Nephron progenitor cell (in vitro differentiated cells): Measurements from ENCODE around the gene GTF3C1.
A peak's percentile ranks its signal among the peaks of the same experiment; 100 is the strongest.

Experiments used
- DNase-seq: peaks from one replicate; pipeline ENCODE4 v3.0.0; 2021
- H3K27ac Mint-ChIP-seq: 2 replicates; pipeline ENCODE4 v1.8.0; 2021; ENCODE audit warnings: mild to moderate bottlenecking, moderate library complexity, mixed read lengths
- H3K27me3 Mint-ChIP-seq: 2 replicates; pipeline ENCODE4 v1.8.0; 2021; ENCODE audit warnings: mild to moderate bottlenecking, low read depth, mixed read lengths; ENCODE audit not compliant: poor library complexity
- H3K36me3 Mint-ChIP-seq: 2 replicates; pipeline ENCODE4 v1.8.0; 2021; ENCODE audit warnings: low read depth, mixed read lengths
- H3K4me1 Mint-ChIP-seq: 2 replicates; pipeline ENCODE4 v1.8.0; 2021; ENCODE audit warnings: mixed read lengths
- H3K4me3 Mint-ChIP-seq: 2 replicates; pipeline ENCODE4 v1.8.0; 2021; ENCODE audit warnings: mild to moderate bottlenecking, moderate library complexity, mixed read lengths
- H3K9me3 Mint-ChIP-seq: 2 replicates; pipeline ENCODE4 v1.8.0; 2021; ENCODE audit warnings: mild to moderate bottlenecking, moderate library complexity, mixed read lengths
- TF ChIP-seq, protein P1 (sequence below): fragments of 200-600 bp; sonication (generic); IDR thresholded peaks from 2 replicates; pipeline ENCODE4 v1.5.0; 2021; ENCODE audit warnings: antibody characterized with exemption

GTF3C1 gene

DNA sequence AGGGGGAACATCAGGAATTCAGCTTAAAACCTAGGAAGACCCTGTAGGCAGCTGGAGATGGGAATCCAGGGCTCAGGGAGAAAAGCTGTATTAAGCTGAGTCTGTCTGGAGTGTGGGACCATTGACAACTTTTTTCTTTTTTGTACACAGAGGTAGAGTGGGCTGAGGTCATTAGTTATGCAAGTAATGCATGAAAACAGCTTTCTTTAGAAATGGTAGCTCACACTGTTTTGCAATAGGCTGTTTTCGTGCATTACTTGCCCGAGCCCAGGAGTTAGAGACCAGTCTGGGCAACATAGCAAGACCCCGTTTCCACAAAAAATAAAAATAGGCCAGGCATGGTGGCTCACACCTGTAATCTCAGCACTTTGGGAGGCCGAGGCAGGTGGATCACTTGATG is 46.7 kb upstream of the GTF3C1 start:
- TF ChIP-seq, protein P1, sequence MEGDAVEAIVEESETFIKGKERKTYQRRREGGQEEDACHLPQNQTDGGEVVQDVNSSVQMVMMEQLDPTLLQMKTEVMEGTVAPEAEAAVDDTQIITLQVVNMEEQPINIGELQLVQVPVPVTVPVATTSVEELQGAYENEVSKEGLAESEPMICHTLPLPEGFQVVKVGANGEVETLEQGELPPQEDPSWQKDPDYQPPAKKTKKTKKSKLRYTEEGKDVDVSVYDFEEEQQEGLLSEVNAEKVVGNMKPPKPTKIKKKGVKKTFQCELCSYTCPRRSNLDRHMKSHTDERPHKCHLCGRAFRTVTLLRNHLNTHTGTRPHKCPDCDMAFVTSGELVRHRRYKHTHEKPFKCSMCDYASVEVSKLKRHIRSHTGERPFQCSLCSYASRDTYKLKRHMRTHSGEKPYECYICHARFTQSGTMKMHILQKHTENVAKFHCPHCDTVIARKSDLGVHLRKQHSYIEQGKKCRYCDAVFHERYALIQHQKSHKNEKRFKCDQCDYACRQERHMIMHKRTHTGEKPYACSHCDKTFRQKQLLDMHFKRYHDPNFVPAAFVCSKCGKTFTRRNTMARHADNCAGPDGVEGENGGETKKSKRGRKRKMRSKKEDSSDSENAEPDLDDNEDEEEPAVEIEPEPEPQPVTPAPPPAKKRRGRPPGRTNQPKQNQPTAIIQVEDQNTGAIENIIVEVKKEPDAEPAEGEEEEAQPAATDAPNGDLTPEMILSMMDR: no peak

DNA sequence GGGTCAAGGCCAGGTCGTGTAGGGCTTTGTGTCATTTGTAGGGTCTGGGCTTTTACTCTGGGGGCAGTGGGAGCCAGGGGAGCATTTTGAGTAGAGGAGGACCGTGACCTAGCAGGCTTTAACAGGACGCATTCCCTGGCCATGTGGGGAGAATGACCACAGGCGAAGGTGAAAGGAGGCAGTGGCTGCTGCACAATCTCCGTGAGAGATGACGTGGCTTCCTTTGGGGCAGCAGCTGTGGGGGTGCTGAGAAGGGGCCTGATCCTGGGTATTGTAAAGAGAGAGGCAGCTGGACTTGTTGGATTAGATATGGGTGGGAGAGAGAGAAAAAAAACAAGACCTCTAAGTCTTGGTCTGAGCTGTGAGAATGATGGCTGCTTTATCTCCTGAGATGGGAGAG is 46.3 kb upstream of the GTF3C1 start:
- Mint-ChIP-seq H3K36me3 (peaks cover 16% of the 10 kb centered on the region), H3K9me3 (no peaks in the 10 kb centered on the region), H3K4me1 (peaks cover 44% of the 10 kb centered on the region), H3K27ac (peak overlapping the region; percentile 70), H3K27me3 (peaks cover 21% of the 10 kb centered on the region), H3K4me3 (no peak overlapping the region)
- DNase-seq: no peak
- TF ChIP-seq, protein P1: no peak

More for the DNA sequence above, 46.7 kb upstream of the GTF3C1 start:
- no peak for DNase-seq
- Mint-ChIP-seq H3K9me3 (no peaks in the 10 kb centered on the region), H3K4me1 (peaks cover 46% of the 10 kb centered on the region), H3K27me3 (peaks cover 21% of the 10 kb centered on the region), H3K36me3 (peaks cover 15% of the 10 kb centered on the region), H3K4me3 (no peak overlapping the region), H3K27ac (peak overlapping the region; percentile 70)

DNA sequence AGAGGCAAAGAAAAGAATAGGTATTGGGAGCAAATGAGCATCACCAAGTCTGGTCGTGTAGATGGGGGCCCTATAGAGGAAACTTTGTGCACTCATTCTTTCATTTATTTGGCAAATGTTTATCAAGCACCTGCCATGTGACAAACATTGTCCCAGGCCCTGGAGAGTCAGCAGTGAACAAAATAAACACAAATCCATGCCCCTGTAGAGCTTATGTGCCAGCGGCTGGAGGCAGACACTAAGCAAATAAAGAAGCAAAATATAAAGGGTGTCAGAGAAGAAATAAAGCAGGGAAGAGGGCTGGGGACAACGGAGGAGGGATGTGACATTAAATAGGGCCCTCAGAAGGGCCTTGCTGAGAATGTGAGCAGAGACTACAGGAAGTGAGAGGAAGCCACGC is 45.8 kb upstream of the GTF3C1 start:
- Mint-ChIP-seq H3K27ac (peak overlapping the region; percentile 70), H3K4me3 (no peak overlapping the region), H3K4me1 (peaks cover 44% of the 10 kb centered on the region), H3K9me3 (no peaks in the 10 kb centered on the region), H3K27me3 (peaks cover 21% of the 10 kb centered on the region), H3K36me3 (peaks cover 21% of the 10 kb centered on the region)
- TF ChIP-seq, protein P1: no peak
- no peak for DNase-seq

DNA sequence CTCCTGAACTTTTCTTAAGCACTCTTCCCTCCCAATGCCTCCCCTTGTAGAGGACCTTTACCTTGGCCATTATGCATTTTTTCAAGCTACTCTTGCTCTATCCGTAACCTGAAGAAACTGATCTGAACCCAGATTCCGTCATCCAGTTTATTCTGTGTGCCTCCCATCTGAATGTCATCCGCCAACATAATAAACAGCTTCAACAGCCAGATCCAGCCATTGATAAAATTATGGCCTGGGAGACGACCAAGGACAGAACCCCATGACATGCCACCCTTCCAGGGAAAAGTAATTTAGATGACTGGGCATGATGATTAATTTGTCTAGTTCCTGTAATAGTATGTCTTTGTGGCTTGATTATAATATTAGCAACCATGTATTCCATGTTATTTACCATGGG is 42.1 kb upstream of the GTF3C1 start:
- Mint-ChIP-seq H3K27me3 (peaks cover 5% of the 10 kb centered on the region), H3K9me3 (peaks cover 12% of the 10 kb centered on the region), H3K4me3 (no peak overlapping the region), H3K27ac (peak overlapping the region; percentile 15), H3K36me3 (peaks cover 33% of the 10 kb centered on the region), H3K4me1 (peaks cover 36% of the 10 kb centered on the region)
- TF ChIP-seq, protein P1: no peak
- no peak for DNase-seq

DNA sequence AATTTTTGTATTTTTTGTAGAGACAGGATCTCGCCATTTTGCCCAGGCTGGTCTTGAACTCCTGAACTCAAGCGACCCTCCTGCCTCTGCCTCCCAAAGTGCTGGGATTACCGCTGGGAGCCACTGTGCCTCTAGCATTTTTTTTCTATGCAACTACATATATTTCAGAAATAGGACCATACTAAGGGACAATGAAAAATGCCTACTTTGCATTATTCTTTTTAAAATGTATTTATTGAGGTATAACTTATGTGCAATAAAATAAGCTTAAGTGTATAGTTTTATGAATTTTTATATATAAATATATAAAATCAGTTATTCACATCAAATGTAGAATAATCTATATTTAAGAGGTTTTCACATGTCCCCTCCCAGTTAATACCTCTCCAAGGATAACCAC is 38.3 kb upstream of the GTF3C1 start:
- Mint-ChIP-seq H3K27me3 (peaks cover 2% of the 10 kb centered on the region), H3K27ac (peak overlapping the region; percentile 51), H3K9me3 (peaks cover 17% of the 10 kb centered on the region), H3K4me1 (peaks cover 20% of the 10 kb centered on the region), H3K36me3 (peaks cover 58% of the 10 kb centered on the region), H3K4me3 (no peak overlapping the region)
- DNase-seq: no peak
- TF ChIP-seq, protein P1: no peak

DNA sequence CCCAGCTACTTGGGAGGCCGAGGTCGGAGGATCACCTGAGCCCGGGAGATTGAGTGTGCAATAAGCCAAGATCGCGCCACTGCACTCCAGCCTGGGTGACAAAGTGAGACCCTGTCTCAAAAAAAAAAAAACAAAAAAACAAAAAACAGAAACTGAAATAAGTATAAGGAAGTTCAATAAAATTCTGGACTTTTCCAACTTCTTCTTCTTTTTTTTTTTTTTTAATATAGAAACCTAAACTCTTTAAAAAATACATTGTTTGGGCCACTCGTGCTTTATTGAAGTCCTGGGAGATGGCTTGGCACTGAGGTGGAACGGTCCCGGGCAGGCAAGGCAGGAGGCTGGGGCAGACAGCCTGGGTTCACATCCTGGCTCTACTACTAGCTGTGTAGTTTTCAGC is 37.0 kb upstream of the GTF3C1 start:
- TF ChIP-seq, protein P1: no peak
- H3K36me3 Mint-ChIP-seq: peaks cover 63% of the 10 kb centered on the region
- peaks cover 17% of the 10 kb centered on the region for H3K9me3 Mint-ChIP-seq
- no peak overlapping the region for H3K27ac Mint-ChIP-seq
- H3K4me3 Mint-ChIP-seq: no peak overlapping the region
- H3K4me1 Mint-ChIP-seq: peaks cover 30% of the 10 kb centered on the region
- H3K27me3 Mint-ChIP-seq: peaks cover 2% of the 10 kb centered on the region
- no peak for DNase-seq
